Right lobe of liver (tissue), 4 donors: ENCODE results near the gene CPN2.

ENCODE experiments used
- CTCF ChIP-seq, 4 donors: fragments of 200-600 bp in 3 of 4; fragments of 450-650 bp in 1 of 4; IDR thresholded peaks; one replicate each; pipeline versions ENCODE4 v1.5.1 to v1.8.0; 2016 to 2022; ENCODE audit warnings: antibody characterized with exemption in 4 of 4, mild to moderate bottlenecking in 2 of 4
- POLR2A ChIP-seq: fragments of 450-650 bp; IDR thresholded peaks from one replicate; pipeline ENCODE4 v1.6.1; 2017; ENCODE audit warnings: antibody characterized with exemption, mild to moderate bottlenecking
- donor health status: DM: no; HTN: no; CAD: no.
- donor health status: DM: no; HTN: no; CAD: no.
- donor health status: DM: no; HTN: yes; CAD: no.

DNA sequence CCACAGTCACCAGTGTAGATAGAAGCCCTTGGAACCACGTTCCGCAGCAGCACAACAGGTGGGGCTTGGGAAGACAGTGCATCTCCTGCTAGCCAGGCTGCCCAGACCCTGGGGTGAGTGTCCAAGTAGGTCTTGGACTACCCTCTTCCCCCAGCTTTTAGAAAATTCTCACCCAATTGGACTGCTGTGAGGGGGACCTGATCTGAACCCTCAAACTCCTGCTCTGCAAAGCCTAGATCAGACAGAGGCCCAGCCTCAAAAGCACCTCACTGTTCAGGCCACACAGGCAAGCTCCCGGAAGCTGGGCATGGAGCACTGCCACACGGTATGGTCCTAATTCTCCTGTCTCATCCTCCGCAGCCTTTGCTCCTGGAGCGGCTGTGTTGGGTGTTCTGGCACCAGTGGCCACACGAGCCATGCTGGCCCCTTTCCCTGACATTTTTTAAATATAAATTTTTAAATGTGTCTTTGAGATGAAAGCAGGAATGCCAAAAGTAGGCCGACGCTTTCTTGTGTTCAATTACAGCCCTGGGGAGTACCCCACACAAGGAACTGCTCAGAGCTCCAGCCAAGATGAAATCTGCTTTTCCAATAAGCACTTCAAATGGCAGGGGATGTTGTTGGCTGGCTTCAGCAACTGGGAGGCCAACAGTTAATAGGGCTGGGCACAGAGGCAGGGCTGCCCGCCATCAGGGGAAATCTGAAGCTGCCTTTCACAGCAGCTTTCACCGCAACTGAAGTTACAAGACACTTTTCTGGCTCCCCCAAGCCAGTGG is 40.9 kb downstream of the CPN2 start:
- TF ChIP-seq CTCF (IDR thresholded peaks at IDR 0.05) = no peak
- TF ChIP-seq POLR2A = no peak
